Esophagus muscularis mucosa (tissue), 3 donors: ENCODE measurements around the gene MTPN.

Experiments
- CTCF ChIP-seq, 3 experiments: fragments of 200-600 bp in 2 of 3; fragments of 450-650 bp in 1 of 3; sonication (generic) in 2 of 3; IDR thresholded peaks; one replicate each; pipeline ENCODE4 v1.5.1; 2017 to 2019; ENCODE audit warnings: antibody characterized with exemption in 3 of 3, mild to moderate bottlenecking in 2 of 3, moderate library complexity in 1 of 3
- POLR2A ChIP-seq: fragments of 450-650 bp; IDR thresholded peaks from one replicate; pipeline ENCODE4 v1.6.1; 2017; ENCODE audit warnings: antibody characterized with exemption, moderate library complexity, mild to moderate bottlenecking, low read depth
- POLR2AphosphoS5 ChIP-seq, 2 donors: sonication (generic); formaldehyde crosslinking; IDR thresholded peaks; one replicate each; pipeline ENCODE4 v1.6.1; 2017; ENCODE audit warnings: antibody characterized with exemption in 2 of 2

GRCh38 chr7:135917721-135918120, 59.4 kb downstream of the MTPN start:
- no peak for TF ChIP-seq POLR2A
- no peak for TF ChIP-seq CTCF (IDR thresholded peaks at IDR 0.05)
- TF ChIP-seq POLR2AphosphoS5 (IDR thresholded peaks at IDR 0.05), result no peak
